NB4 (cell line): ENCODE results near the gene UVRAG.

ENCODE experiments used
- CTCF ChIP-seq: IDR thresholded peaks from one replicate; pipeline ENCODE4 v1.5.1; 2012; ENCODE audit warnings: low read depth, low read length
- MAX ChIP-seq: IDR thresholded peaks from 2 replicates; pipeline ENCODE4 v1.6.1; 2011; ENCODE audit warnings: low read depth, low read length

DNA sequence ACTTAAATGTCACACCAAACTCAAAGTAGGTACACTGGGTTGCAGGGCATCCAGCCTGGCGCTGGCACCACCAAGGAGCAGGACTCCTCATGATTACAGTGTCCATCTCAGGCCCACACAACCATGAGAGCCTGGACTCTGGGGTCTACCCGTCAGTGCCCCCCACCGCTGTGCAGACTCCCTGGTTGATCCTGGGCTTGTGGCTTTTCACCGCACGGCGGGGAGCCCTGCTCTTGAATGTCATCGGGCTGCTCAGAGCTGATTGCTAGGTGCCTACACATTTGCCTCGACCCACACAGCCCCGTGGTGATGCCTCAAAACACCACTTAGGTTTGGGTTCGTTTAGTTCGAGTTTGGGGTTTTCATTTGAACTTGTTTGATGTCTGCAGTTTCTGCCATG lies 328.3 kb downstream of the UVRAG start:
- no peak for TF ChIP-seq CTCF
- no peak for TF ChIP-seq MAX
